GM18909 (cell line): ENCODE results near the gene ASS1.

Experiments
- ATAC-seq: cut with Tn5 transposase; IDR thresholded peaks from one replicate; pipeline ENCODE4 v1.9.1; 2021; ENCODE audit warnings: mild to moderate bottlenecking; ENCODE audit not compliant: unreplicated experiment, poor library complexity

The ASS1 gene

DNA sequence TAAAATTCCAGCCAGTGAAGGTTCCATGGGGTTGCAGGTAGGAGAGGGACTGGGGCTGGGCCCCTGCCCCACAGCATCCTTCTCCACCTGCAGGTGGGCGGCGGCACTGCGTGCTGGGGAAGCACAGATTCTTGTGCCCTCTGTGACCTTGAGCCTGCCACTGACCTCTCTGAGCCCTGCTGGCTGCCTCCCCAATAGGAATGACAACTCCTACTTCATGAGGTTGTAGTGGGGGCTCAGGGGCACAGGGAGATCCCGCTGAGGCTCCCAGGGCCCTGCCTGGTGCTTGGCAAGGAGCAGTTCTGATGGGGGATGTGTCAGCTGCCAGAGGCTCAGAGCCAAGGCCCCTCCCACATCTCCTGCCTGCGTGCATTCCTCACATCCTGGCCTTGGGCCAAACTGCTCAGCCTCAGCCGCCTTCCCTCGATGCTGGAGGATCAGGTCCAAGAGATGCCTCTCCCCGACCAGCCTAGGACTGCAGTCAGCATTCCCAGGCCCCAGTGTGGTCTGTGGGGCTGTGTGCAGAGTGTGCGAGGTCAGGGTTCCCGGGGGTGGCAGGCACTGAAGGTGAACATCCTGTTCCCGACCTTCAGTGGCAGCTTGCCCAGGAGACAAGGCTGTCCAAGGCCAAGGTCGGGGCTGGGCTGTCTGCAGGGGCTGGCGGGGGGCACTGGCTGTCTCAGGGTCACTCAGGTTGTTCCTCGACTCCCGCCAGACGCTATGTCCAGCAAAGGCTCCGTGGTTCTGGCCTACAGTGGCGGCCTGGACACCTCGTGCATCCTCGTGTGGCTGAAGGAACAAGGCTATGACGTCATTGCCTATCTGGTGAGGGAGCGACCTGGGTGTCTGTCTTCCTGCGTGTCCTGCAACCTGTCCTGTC, 7.0 kb downstream of the ASS1 start:
- ATAC-seq: no peak

GRCh38 chr9:130452835-130453234, 8.1 kb downstream of the ASS1 start:
- no peak for ATAC-seq

- no peak for ATAC-seq
Observed at GRCh38 chr9:130453487-130453886, 8.7 kb downstream of the ASS1 start.

- no peak for ATAC-seq
Observed at GRCh38 chr9:130454096-130454811, 9.5 kb downstream of the ASS1 start.

DNA sequence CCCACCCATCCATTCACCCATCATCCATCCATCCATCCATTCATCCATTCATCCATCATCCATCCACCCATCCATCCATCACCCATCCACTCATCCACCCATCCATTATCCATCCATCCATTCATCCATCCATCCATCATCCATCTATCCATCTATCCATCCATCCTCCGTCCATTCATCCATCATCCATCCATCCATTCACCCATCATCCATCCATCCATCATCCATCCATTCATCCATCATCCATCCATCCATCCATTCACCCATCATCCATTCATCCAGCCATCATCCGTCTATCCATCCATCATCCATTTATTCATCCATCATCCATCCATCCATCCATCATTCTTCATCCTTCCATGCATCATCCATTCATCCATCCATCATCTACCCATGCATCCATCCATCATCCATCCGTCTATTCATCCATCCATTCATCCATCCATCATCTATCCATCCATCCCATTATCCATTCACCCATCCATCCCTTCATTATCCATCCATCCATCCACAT, 10.1 kb downstream of the ASS1 start:
- no peak for ATAC-seq

- ATAC-seq: no peak
Observed at GRCh38 chr9:130458027-130458803, 13.5 kb downstream of the ASS1 start.

GRCh38 chr9:130458804-130459067, 14.0 kb downstream of the ASS1 start:
- ATAC-seq: no peak

GRCh38 chr9:130459151-130459550, 14.4 kb downstream of the ASS1 start:
- ATAC-seq: no peak

- no peak for ATAC-seq
Observed at GRCh38 chr9:130459941-130460669, 15.3 kb downstream of the ASS1 start.

GRCh38 chr9:130461218-130461630, 16.5 kb downstream of the ASS1 start:
- no peak for ATAC-seq

GRCh38 chr9:130461731-130462130, 17.0 kb downstream of the ASS1 start:
- no peak for ATAC-seq

- ATAC-seq: no peak
Observed at GRCh38 chr9:130462685-130463540, 18.2 kb downstream of the ASS1 start.

DNA sequence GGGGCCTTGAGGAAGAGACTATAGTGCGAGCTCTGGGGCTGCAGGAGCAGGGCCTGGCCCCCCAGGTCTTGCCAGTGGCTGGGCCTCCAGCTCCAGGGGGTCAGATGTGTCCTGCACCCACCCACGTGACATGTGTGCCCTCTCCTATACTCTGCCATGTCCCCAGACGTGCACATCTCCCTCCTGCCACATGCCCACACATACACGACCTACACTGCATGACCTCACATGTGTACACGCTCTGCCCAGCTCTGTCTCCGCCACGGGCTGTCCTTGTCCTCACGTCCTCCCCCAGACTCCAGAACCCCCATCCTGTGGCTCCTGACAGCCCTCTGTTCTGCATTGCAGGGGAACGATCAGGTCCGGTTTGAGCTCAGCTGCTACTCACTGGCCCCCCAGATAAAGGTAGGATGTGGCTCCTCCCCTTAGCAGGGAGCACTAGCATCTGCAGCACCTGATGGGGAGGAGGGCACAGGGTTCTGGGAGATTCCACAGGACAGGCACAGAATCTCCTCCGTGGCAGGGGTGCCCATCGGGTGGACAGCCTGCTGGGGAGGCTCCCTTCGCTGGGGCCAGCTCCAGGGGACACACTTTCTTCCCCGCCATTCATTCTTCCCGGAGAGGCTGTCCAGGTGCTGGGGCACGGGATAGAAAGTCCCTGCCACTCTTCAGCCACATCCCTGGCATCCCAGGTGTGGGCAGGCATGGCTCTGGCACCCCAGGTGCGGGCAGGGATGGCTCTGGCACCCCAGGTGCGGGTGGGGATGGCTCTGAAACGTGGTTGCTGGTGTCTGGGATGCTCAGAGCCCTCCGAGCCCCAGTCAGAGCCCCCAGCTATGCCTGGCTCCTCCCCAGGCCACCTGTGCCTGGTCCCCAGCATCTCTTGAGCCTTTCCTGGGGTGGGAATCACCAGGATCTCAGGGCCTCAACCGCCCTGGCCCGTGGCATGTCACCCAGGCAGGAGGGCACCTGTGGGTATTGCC, 19.3 kb downstream of the ASS1 start:
- no peak for ATAC-seq

GRCh38 chr9:130465383-130466096, 20.8 kb downstream of the ASS1 start:
- ATAC-seq: no peak

DNA sequence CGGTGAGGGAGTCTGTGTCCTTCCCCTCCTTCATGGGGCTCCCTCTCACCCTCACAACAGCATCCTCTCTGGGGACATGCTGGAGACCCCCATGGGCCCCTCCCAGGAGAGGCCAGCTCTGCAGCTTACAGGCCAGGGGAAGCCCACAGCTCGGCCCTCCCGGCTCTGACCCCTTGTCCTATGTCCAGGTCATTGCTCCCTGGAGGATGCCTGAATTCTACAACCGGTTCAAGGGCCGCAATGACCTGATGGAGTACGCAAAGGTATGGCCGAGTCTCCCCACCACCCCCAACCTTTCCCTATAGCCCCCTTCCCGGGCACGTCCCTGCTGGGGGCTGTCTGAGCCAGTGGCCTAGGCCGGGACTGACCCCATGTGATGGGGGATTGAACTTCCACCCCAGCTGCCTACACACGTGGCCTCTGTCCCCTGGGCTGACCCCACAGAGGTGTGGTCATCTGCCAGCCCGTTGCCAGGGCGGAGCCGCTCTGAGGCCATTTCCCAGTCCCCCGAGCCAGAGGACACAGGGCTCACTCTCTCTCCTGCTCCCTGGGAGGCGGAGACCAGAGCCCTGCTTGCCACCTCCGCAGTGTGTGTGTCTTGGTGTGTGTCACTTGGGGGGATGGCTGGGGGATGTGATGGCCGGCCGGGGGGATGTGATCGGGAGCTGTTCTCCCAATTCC, 21.9 kb downstream of the ASS1 start:
- ATAC-seq: no peak

DNA sequence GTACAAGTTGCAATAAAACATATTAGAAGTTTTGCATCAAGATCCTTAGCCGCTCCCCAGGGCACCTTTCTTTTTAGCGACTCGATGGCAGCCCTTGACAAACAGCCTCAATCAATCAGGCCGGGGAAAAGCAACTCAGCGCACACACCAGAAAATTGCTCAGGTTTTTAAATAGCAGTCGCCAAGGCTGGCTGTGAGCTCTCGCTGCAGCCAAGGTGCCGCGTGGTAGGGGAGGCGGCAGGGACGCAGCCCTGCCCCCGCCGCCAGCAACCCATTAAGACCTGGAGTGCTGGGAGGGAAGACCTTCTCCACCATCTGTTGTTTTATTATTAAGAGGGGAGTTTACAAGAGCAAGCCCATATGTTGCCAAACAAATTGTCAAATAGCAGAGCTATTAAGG, 22.6 kb downstream of the ASS1 start:
- ATAC-seq: no peak

DNA sequence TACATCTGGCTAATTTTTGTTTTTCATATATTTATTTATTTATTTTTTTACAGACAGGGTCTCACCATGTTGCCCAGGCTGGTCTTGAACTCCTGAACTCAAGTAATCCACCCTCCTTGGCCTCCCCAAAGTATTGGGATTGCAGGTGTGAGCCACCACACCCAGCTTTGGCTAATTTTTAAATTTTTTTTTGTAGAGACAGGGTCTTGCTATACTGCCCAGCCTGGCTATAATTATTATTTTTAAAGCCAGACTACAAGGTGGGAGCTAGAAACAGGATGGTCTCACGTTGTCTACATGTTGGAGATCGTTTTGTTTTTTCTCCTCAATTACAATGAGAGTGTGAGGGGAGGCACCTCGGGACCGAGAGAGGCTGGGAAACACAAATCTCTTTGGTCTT, 23.8 kb downstream of the ASS1 start:
- no peak for ATAC-seq
